ENCODE data around the gene ZMYM2. TPM values are rescaled to one million over a fixed set of nuclear protein-coding genes. Genes with fewer than 3 reads are reported as not detected.
A peak's percentile ranks its signal among the peaks of the same experiment; 100 is the strongest.

The ZMYM2 gene
- total and polyA plus RNA-seq, 2 experiments from 2014 or later: 87.9 to 159 TPM

DNA sequence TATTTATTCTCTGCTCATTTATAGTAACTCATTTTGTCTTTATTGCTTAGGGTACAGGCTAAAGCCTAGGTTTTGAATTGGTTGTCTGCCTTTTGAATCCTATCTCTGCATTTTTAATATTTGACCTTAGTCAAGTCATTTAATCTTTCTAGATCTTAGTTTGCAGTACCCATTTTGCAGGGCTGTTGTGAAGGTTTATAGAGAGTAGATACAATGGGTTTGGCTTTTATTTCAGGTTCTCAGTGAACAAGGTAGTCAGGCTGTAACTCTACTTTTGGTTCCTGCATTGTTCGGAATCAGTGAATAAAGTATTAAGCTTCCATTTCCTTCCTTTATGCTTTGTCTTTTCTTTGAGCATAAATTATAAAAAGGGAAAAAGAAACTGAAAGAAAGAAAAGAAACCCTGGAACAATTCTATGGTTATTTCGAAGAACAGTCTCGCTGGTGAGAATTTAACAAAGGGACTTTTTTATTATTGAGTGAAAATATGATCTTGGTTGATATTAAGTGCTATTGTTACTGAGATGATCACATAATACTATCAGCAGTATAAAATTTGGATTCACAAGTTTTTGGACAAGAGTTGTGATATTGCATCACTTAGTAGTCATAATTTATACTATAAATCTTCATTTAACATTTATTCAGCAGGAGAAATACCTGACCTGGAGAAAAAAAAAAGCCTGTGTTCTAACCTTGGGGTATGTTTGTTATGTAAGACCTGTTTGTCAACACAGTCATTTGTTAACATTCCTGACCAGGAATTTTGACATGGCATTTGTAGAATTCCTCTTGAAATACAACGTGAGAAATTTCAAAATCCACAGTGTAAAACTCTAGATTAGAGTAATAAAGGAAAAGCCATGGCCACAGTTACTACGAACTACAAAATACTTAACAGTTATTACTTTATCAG is 91.3 kb downstream of the ZMYM2 start (continued):
- TF ChIP-seq, protein P1, sequence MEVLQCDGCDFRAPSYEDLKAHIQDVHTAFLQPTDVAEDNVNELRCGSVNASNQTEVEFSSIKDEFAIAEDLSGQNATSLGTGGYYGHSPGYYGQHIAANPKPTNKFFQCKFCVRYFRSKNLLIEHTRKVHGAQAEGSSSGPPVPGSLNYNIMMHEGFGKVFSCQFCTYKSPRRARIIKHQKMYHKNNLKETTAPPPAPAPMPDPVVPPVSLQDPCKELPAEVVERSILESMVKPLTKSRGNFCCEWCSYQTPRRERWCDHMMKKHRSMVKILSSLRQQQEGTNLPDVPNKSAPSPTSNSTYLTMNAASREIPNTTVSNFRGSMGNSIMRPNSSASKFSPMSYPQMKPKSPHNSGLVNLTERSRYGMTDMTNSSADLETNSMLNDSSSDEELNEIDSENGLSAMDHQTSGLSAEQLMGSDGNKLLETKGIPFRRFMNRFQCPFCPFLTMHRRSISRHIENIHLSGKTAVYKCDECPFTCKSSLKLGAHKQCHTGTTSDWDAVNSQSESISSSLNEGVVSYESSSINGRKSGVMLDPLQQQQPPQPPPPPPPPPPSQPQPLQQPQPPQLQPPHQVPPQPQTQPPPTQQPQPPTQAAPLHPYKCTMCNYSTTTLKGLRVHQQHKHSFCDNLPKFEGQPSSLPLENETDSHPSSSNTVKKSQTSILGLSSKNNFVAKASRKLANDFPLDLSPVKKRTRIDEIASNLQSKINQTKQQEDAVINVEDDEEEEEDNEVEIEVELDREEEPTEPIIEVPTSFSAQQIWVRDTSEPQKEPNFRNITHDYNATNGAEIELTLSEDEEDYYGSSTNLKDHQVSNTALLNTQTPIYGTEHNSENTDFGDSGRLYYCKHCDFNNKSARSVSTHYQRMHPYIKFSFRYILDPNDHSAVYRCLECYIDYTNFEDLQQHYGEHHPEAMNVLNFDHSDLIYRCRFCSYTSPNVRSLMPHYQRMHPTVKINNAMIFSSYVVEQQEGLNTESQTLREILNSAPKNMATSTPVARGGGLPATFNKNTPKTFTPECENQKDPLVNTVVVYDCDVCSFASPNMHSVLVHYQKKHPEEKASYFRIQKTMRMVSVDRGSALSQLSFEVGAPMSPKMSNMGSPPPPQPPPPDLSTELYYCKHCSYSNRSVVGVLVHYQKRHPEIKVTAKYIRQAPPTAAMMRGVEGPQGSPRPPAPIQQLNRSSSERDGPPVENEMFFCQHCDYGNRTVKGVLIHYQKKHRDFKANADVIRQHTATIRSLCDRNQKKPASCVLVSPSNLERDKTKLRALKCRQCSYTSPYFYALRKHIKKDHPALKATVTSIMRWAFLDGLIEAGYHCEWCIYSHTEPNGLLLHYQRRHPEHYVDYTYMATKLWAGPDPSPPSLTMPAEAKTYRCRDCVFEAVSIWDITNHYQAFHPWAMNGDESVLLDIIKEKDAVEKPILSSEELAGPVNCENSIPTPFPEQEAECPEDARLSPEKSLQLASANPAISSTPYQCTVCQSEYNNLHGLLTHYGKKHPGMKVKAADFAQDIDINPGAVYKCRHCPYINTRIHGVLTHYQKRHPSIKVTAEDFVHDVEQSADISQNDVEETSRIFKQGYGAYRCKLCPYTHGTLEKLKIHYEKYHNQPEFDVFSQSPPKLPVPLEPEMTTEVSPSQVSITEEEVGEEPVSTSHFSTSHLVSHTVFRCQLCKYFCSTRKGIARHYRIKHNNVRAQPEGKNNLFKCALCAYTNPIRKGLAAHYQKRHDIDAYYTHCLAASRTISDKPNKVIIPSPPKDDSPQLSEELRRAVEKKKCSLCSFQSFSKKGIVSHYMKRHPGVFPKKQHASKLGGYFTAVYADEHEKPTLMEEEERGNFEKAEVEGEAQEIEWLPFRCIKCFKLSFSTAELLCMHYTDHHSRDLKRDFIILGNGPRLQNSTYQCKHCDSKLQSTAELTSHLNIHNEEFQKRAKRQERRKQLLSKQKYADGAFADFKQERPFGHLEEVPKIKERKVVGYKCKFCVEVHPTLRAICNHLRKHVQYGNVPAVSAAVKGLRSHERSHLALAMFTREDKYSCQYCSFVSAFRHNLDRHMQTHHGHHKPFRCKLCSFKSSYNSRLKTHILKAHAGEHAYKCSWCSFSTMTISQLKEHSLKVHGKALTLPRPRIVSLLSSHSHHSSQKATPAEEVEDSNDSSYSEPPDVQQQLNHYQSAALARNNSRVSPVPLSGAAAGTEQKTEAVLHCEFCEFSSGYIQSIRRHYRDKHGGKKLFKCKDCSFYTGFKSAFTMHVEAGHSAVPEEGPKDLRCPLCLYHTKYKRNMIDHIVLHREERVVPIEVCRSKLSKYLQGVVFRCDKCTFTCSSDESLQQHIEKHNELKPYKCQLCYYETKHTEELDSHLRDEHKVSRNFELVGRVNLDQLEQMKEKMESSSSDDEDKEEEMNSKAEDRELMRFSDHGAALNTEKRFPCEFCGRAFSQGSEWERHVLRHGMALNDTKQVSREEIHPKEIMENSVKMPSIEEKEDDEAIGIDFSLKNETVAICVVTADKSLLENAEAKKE (CRISPR knock-in tag; IDR thresholded peaks at IDR 0.05): no peak
- no peak for TF ChIP-seq POLR2AphosphoS5 (IDR thresholded peaks at IDR 0.05; ENCODE audit: low read depth)
- TF ChIP-seq EZH2phosphoT487 (IDR thresholded peaks at IDR 0.05; ENCODE audit: unreplicated experiment): no peak
- TF ChIP-seq STAT1 (IDR thresholded peaks at IDR 0.05; ENCODE audit: unreplicated experiment): no peak

GRCh38 chr13:20051366-20051765 is 92.8 kb downstream of the ZMYM2 start:
- Mint-ChIP-seq H3K4me1 (peaks cover 42% of the 10 kb centered on the region), H3K36me3 (ENCODE audit: low read depth) (peaks cover 33% of the 10 kb centered on the region; the same call in 2 of the 3 replicates)
- no peak overlapping the region for H3K4me2 ChIP-seq
- TF ChIP-seq ZNF331 (CRISPR knock-in tag; IDR thresholded peaks at IDR 0.05; ENCODE audit: low read depth) (no peak), JUNB (IDR thresholded peaks at IDR 0.05; ENCODE audit: unreplicated experiment) (no peak), ZNF114 (CRISPR knock-in tag; IDR thresholded peaks at IDR 0.05) (no peak), POLR2AphosphoS5 (IDR thresholded peaks at IDR 0.05; ENCODE audit: low read depth) (no peak), CREB1 (CRISPR knock-in tag; IDR thresholded peaks at IDR 0.05; ENCODE audit: low read depth) (no peak)
- TF ChIP-seq, protein P1 (CRISPR knock-in tag; IDR thresholded peaks at IDR 0.05): no peak

More at GRCh38 chr13:20051366-20051765, 92.8 kb downstream of the ZMYM2 start:
- Histone ChIP-seq H3K4me1 (ENCODE audit: insufficient read depth) (peaks cover 30% of the 10 kb centered on the region), H3K27ac (ENCODE audit: low read depth) (peak overlapping the region; percentile 41), H3K79me2 (replicated peaks; ENCODE audit: insufficient read depth) (peaks cover 13% of the 10 kb centered on the region), H3K36me3 (ENCODE audit: insufficient read depth) (no peaks in the 10 kb centered on the region), H3K4me3 (no peak overlapping the region), H3F3A (replicated peaks; ENCODE audit: low read depth) (no peaks in the 10 kb centered on the region), H4K20me1 (replicated peaks; ENCODE audit: insufficient read depth) (no peaks in the 10 kb centered on the region; the same call in 1 of the 2 replicates), H3K9me2 (ENCODE audit: insufficient read depth) (no peaks in the 10 kb centered on the region), H2AFZ (no peak overlapping the region), H3K27me3 (ENCODE audit: insufficient read depth) (no peaks in the 10 kb centered on the region)
- no peak for DNase-seq (ENCODE audit: low spot score)
- ATAC-seq: no peak
- H3K9me3 Mint-ChIP-seq: no peaks in the 10 kb centered on the region
- H3K27me3 Mint-ChIP-seq (ENCODE audit: insufficient read depth, low read depth, poor library complexity): no peaks in the 10 kb centered on the region
- no peak overlapping the region for H3K4me3 Mint-ChIP-seq
- H3K27ac Mint-ChIP-seq: no peak overlapping the region

Data from GM23338 (cell line).